Eye (tissue), 1 donor: ENCODE data around the gene CCDC92.

Source experiments
- DNase-seq: peaks from one replicate; pipeline ENCODE4 v3.0.0-alpha.2; 2015

Gene CCDC92

DNA sequence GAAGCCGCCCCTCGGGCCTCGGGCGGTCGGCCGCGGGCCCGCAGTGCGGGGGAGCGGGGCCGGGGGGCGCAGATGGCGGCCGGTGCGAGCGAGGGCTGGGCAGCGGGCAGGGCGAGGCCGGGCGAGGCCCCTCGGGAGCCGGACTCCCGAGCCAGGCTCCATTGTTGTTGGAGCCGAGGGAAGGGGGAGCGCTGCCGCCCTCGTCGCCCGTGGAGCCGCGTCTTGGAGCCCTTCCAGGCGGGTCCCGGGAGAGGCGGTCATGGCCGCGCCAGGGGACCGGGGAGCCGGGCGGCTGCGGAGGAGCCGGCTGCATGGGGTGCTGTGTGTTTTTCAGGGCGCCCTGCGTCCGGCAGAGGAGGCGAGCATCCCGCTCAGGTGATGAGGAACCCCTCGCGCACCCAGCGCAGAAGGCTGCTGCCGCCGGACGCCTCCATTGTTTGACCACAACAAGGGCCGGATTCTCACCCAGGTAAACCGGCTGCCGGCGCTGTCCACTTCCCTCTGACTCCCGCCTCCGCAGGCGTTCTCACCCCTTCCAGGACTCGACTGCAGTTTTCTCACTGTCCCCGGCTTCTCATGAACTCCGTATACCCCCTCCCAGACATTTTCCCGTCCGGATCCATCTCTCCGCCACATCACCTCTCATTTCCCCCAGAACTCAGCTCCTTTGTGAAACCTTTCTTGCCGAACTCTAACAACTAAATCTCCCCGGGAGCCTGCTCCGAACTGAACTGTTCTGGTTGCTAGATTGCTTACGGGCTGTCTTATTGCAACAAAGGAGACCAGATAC, 1.1 kb upstream of the CCDC92 start:
- peak; percentile 63 for DNase-seq

DNA sequence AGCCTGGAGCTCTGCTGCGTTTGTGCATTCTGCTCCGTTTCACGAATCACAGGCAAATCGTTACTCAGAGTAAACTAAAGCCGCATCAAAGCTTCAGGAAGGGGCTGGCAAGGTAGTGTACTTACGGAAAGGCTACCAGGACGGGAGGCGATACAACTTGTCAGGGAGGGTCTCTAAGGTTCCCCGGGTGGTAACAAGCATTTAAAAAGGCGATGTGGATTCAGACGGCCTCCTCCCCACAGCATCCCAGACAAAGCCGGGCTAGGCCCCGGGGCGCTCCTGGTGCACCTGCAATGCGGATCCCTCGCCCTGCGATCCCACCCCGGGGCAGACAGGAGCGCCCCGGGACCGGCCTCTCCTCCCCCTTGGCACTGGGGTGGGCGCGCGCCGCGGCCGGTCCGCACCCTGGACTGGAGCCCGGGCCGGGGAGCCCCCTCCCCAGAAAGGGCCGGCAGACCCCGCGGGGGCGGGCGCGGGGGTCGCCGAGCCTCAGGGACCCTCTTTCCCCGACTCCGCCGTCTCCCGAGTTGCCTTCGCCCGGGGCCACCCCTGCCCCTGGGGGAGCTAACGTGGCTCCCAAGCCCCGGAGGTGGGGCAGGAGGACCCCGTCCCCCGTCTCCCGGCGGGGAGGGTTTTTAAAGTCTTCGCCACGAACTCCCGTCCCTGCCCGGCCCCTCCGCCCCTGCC, 718 bp downstream of the CCDC92 start:
- DNase-seq = peak; percentile 77

DNA sequence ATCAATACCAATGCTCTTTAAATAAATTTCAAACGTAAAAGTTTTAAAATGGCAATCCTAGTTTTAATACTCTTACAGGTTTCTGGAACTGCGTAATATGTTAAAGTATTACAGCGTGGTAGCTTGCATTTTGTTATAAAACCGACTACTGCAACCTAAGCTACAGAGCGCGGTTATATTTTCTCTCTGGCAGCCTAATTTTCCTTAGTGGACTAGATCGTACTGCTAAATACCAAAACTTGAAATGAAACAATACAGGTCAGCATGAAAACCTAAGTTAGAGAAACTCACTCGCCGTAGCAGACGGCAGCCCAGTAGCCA, 1.2 kb downstream of the CCDC92 start:
- no peak for DNase-seq

DNA sequence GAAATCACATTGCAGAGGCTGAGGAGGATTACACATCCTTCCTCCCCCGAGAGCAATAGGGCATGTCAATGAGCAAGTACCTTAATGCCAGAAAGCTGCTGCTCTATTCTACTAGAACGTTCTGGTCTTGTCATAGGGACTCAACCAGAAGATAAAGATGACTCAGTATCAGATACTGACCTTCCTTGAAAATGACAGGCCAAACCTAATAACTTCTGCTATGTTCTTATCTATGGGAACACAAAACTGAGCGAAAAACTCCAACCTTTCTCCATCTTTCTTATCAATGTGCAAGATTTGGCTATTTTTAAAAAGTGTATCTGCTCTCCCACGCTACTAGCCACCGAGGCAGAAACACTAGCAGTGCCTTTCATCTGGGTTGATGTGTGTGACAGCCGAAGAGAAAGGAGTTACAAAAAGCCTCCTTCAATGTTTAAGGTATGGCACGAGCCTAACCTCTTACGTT, 5.5 kb downstream of the CCDC92 start:
- DNase-seq = no peak

DNA sequence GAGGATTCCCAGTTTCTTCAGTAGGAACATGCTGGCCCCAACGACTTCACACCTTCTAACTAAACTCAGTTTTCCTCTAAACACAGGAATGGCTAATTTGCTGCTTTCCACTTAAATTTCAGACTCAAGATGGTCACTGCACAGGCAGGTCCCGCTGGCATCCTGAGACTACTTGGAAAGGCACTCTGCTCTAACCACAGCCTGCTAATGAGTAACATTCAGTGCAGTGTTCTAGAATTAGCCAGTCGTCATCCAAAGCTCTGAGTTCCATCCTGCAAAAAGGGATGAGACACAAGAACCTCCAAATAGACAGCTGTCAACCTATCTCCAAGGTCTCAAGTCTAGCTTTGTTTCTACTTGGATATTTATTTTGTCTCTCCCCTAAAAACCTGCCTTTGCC, 6.0 kb downstream of the CCDC92 start:
- DNase-seq = no peak

DNA sequence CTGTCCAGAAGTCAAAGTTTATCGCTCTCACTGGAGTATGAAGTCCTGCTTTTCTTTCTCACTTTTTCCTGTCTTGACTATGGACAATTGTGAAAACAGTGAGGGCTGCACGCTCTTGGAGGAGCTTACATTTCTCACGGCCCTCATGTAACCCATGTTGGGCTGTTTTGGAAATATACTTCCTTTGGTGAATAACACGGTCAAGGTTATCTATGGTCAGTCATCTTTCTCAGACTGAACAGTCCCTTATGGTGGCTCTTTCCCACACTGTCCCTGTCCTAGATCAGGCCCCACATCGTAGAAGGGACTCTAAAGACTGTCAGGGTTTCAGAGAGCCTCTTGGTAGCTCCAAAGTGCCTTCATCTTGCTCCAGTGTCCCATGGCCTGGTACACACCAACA, 7.2 kb downstream of the CCDC92 start:
- DNase-seq = no peak

DNA sequence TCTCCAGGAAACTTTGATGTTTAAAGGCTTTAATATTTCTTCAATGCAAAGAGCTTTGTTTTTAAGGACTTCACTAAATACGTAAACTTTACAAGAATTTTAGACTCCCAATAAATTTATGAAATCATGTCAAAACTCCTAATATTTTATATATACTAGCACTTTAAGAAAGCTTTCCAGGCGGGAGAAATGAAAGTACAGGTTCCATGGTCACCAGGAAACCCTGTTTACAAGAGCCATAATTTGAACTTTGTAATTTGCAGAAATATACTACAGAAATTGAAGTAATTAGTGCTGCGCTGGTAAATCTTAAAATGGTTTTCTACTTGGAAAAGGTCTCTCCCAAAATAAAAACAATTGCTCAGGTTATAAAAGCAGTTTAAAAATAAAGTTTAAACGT, 8.8 kb downstream of the CCDC92 start:
- DNase-seq = no peak

DNA sequence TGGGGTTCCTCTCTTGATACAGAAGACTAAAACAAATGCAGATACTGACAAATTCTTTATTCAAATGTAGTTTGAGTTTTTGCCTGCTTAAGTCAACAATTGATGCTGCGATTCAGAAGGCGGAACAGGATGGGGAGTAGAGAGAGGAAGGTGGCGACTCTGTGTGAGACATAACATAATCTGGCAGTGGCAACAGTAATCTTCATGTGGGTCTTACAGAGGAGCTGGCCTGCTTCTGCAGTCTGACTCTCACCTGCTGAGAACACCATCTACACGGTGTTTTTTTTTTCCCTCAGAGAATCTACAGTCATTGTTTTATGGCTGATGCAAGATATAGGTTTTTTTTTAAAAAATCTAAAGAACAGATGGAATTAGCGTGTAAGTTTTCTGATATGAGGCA, 10.1 kb downstream of the CCDC92 start:
- no peak for DNase-seq

DNA sequence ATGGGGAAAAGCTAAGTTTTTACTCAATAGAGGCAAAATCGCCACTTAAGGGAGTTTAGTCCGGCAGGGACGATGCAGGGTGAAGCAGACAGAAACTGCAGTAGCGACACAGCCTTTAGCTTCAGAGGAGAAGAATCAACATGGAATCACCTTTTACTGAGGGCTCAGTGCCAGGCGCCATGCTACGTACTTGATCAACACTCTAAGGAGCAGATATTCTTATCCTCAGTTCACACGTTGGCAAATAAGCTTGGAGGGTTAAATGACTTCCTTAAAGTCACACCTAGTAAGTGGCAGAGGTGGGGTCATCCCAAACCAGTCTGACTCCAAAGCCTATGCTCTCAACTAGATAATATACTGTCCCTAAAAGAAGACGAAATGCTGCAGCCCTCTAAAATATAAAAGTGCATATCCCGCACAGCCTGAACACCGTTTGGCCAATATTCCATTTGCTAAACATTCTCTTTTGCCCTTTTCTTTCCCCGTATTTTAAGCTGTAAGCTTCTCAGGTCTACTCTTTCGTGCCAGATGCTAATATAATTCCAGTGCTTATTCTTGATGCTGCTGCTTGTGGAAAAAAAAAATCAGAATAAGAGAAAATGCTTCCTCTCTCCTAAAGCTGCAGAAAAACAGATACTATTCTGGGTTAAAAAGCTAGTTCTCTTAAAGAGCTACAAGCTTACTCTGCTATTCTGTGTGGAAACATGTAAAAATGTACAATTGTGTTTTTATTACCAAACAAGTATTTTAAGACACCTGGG, 10.9 kb downstream of the CCDC92 start:
- no peak for DNase-seq

DNA sequence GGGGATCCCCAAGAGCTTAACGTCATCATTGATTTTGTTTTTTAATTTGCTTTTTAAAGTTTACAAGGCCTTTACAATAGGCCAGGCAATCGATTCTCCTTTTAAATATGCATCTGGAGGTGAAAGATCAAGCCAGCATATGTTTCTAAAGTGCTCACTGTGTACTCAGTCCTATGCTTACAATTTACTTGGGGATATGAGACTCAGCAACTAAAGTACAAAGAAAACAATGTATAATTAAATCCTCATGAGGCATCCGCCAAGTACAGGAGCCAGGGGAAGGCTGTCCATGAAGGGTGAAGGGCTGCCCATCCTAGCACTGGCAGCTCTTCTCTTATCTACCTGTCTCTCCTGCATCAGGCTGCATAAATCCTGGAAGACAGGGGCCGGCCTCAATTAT, 11.8 kb downstream of the CCDC92 start:
- DNase-seq = no peak

DNA sequence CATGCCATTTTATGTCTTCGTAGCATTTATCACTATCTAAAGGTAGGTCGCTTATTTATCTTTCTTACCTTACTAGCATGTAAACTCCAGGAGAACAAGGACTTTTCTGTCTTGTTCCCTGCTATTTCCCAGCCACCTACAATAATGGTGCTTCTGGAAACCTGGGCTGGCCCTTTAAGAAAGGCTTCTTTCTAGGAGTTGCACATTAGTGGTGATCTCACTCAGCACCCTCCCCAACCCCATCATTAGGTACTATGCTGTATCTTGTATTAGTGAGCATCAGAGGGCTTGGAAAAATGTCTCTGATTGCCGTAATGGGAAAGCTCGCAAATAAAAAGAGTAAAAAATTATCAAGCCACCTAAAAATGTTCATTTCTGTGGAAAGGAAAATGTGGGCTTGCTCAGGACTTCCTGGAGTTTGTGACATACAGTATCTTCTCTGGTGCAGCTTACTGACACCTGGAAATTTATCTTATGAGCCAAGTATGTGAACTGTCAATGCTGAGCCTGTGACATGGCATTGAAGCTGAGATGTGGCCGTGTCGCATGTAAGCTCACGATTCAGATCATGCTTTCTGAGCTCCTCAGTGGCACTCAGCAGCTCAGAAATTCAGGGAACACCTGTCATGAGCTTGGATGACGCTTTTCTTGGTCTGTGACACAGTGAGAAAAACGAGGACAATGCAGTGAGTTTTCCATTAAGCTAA, 12.4 kb downstream of the CCDC92 start:
- DNase-seq = no peak

DNA sequence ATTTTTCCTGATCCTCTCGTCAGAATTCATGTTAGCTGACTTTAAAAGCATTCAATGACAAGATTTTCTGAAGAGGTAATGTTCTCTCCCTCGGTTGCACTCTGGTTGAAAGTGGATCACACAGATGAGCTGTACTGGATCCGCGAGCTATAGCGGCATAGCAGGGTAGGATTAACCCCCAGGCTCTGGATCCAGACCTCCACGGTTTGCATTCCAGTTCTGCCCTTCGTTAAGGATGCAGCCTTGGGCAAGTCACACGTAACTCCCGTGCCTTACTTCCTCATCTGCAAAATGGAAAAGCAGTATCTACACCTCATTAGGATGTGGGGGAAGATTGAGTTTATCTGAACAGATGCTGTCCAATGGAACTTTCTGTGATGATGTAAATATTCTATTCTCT, 13.8 kb downstream of the CCDC92 start:
- no peak for DNase-seq

DNA sequence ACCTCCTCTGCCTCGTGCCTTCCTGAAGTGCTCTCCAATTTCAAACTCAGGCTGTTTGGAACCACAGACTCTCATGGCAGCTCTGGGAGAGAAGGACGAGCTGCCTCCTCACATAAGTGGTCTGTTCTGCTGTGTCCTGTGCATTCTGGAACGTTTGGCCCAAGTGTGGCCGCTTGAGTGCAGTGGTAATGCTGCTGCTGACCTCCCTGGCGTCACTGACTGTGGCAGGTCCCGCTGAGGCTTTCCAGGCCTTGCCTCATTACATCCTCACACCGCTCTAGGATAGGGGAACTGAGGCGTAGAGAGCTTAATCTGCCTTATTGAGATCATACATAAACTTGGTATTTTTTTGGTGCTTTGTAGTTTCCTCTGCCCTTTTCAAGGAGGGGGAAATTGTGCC, 14.2 kb downstream of the CCDC92 start:
- peak; percentile 52 for DNase-seq

DNA sequence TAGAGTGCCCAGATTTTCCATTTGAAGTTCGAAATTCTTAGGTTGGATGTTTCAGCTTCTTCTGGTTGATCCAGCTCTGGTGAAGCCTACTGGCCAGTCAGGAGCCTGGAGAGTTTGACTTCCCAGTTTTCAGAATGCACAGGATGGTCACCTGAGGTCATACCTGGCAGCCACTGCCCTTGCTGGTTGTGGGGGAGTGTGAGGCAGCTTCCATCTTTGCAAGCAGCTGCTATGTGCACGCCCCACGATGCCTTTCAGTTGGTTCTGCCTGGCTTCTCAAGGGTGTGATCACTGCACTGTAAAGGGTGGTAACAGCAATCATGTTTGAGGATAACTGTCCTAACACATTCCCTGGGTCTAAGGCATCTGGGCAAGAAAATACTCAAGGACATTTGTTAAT, 15.4 kb downstream of the CCDC92 start:
- DNase-seq = no peak

DNA sequence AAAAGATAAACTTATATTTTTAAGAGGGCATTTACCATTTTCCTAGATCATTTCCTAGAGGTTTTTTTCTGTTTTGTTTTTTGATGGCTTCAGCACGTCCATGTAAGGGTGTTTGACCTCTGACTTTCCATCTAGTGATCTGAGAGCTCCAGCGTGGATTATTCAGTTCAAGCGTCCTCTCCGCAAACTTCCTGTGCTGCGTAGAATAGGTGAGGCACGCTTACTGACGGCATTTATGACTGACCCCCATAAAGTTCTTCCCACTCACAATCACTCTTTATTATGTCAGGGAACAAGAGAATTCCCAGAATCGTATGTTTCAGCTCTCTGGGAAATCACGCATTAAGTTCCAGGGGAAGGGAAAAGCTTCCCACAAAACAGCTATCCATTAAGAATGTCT, 16.4 kb downstream of the CCDC92 start:
- no peak for DNase-seq

DNA sequence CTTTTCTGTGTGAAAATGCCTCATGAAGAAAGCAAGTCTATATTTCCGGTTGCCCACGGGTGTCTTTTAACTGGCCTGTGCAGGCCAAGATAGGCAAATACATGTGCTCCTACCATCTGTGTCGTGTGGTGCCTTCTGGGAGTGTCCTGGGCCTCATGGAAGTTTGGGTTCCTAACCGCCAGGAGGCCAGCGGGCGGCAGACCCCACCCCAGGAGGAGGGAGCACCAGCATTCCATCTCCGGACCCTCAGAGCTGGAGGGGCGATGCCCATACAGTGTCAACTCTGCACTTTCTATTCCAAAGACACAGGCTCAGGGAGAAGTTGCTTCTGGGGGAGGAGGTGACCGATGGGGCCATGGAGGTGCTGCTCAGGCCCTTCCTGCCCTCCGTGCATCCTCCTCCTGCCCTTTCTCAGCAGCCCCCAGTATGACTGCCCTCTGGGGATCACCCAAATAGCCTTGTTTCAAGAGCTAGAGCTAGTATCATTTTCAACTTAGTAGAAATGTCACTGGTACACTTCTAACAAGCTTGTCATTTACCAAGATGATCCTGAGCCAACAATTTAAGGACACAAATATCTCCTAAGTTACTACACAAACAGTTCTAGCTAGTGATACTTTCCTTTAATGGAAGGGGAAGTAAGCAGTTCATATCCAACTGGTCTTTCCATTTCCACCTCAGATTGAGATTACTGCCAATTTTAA, 17.8 kb downstream of the CCDC92 start:
- DNase-seq = no peak

DNA sequence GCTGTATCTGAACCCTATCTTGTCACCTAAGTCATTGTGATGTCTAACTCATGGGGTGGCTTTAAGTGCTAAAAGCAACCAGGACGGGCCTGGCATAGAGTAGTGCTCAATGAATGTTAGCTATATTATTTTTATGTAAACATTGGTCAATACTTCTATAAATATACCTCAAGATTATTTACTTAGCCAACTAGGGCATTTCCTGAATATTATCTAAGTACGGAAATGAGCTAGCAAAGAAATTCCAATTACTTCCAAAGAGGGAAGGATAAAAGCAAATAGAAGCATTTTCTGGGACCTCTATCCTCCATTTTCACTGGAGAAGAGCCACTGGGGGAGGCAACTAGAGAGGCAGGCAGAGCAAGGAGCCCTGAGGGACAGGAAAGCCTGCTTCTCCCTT, 20.6 kb downstream of the CCDC92 start:
- DNase-seq = no peak

DNA sequence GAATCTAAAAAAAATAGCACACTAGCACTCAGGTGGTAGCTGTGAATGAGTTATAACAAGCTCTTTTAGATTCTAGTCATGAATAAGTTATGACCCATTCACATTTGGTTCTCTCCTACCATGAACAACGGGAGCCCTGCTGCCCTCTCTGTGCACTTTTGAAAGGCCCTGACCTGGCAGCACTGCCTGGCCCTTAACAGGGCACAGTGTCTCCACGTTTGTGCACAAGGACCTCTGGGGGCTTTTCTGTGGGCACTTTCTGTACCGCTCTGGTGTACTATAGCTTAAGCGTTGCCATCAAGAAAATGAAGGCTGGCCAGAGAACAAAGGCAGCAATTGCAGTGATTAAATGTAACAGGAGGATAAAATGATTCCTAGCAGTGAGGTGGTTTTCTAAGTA, 21.2 kb downstream of the CCDC92 start:
- peak; percentile 17 for DNase-seq

DNA sequence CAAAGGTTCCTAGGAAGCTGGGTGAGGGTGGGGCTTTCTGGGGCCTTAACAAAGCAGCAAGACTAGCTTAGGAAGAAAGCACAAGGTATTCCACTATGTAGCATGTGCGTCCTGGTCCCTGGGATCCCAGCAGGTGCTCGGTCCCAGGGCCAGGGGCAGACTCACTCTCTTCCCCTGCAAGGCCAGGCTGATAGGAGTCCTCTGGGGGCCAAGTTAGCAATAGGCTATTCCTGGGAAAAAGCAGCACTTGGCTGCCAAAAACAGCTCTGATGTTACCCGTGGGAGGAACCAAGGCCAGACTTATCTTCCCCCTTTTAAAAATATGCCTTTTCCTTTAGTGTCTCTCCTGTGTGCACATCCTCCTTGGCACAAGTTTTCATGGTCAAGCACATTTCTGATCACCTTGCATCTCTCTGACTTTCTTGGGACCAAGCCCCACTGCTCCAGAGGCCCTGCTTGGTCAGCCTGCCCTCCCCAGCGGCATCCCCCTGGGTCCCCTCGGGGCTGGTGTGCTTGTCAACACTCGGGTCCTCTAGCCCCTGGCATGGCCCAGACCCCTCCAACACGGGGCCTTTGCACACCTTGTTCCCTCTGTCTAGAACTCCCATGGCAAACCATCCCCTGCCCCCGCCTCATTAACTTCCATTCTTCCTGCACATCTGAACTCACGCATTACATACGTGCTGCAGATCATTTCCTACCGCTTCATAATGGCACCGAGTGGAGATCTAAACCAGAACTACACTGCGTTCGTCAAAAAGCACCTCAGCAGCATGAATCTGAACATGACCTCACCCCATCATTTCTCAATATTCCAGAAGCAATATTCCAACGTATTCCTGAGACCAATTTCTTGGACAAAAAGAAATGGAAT, 21.9 kb downstream of the CCDC92 start:
- no peak for DNase-seq

DNA sequence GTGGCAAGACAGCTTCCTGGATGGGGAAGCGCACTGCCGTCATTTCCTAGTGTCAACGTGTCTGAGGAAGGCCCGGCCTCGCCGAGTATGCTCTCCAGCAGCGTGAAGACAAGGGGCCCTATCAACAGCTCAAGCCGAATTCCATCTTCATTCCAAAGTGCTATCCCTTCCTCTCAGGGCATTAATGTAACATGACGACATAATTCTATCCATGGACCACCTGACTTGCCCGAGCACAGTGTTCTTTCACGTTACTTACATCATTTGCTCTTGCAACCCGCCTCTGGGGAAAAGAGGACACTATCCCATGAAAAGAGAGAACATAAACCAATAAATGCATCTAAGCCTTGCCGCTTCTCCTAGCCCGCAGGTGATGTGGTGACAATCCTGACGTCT, 22.9 kb downstream of the CCDC92 start:
- peak; percentile 19 for DNase-seq
